Smooth muscle cell (in vitro differentiated cells): ENCODE data around the gene IGF2R. TPM values are rescaled to one million over a fixed set of nuclear protein-coding genes. Genes with fewer than 3 reads are reported as not detected.

ENCODE experiments used
- DNase-seq: peaks from one replicate; lab custom pipeline; 2025; ENCODE audit not compliant: unreplicated experiment; lab: John Stamatoyannopoulos, UW
- H2AFZ ChIP-seq: fragments of 200-600 bp; sonication (generic); 2 replicates; pipeline ENCODE4 v1.6.0; 2016; ENCODE audit warnings: antibody characterized with exemption, low read depth, mild to moderate bottlenecking
- H3F3A ChIP-seq: fragments of 200-600 bp; sonication (generic); 2 replicates; pipeline ENCODE4 v1.6.0; 2017; ENCODE audit warnings: antibody characterized with exemption, low read depth
- H3K27ac ChIP-seq: fragments of 200-600 bp; sonication (generic); 2 replicates; pipeline ENCODE4 v1.5.1; 2016; ENCODE audit warnings: low read depth, mild to moderate bottlenecking
- H3K27me3 ChIP-seq: fragments of 200-600 bp; sonication (generic); 2 replicates; pipeline ENCODE4 v1.6.1; 2016; ENCODE audit warnings: low read depth, mild to moderate bottlenecking
- H3K36me3 ChIP-seq: fragments of 200-600 bp; sonication (generic); 2 replicates; pipeline ENCODE4 v1.5.1; 2016; ENCODE audit warnings: low read depth
- H3K4me1 ChIP-seq: fragments of 200-600 bp; sonication (generic); 2 replicates; pipeline ENCODE4 v1.5.1; 2016; ENCODE audit warnings: low read depth
- H3K4me2 ChIP-seq: fragments of 200-600 bp; sonication (generic); 2 replicates; pipeline ENCODE4 v1.6.0; 2016; ENCODE audit warnings: mild to moderate bottlenecking
- H3K4me3 ChIP-seq: fragments of 200-600 bp; sonication (generic); 2 replicates; pipeline ENCODE4 v1.5.1; 2016; ENCODE audit warnings: mild to moderate bottlenecking
- H3K79me2 ChIP-seq: fragments of 200-600 bp; sonication (generic); 2 replicates; pipeline ENCODE4 v1.6.0; 2016; ENCODE audit warnings: low read depth, mild to moderate bottlenecking
- H3K9ac ChIP-seq: fragments of 200-600 bp; sonication (generic); 2 replicates; pipeline ENCODE4 v1.6.0; 2016; ENCODE audit warnings: low read depth
- H3K9me3 ChIP-seq: fragments of 200-600 bp; sonication (generic); replicated peaks from 2 replicates; pipeline ENCODE4 v1.5.1; 2016; ENCODE audit warnings: low read depth
- H4K20me1 ChIP-seq: fragments of 200-600 bp; sonication (generic); 2 replicates; pipeline ENCODE4 v1.6.0; 2016; ENCODE audit warnings: low read depth
- CTCF ChIP-seq: fragments of 200-600 bp; sonication (generic); IDR thresholded peaks from 2 replicates; pipeline ENCODE4 v1.5.1; 2017; ENCODE audit warnings: borderline replicate concordance, mild to moderate bottlenecking, antibody characterized with exemption; ENCODE audit not compliant: insufficient read depth, poor library complexity, severe bottlenecking
- WGBS: methylation state at CpG from one replicate; pipeline ENCODE4 v1.1.7; 2016; ENCODE audit warnings: low lambda C conversion rate; 5-methylcytosine and 5-hydroxymethylcytosine counted together
- polyA plus RNA-seq: library from polyadenylated mRNA; unstranded; fragments of >200 nt; fragmentation: Nextera tagmentation; extraction: Ambion mirVana; gene quantifications from 2 replicates; pipeline ENCODE4 v1.2.1, GENCODE V29; 2016
- total RNA-seq: library from RNA; depleted of rRNA; stranded (reverse); fragments of >200 nt; gene quantifications from 2 replicates; pipeline ENCODE4 v1.2.3, GENCODE V29; 2014

Gene IGF2R
- total and polyA plus RNA-seq, 2 experiments from 2014 or later = 44.7 to 77.4 TPM

GRCh38 chr6:160049346-160049745 lies 80.5 kb downstream of the IGF2R start:
- no peak overlapping the region for H3K4me3 ChIP-seq
- peaks cover 27% of the 10 kb centered on the region for H4K20me1 ChIP-seq
- H3K79me2 ChIP-seq = no peaks in the 10 kb centered on the region
- no peaks in the 10 kb centered on the region for H3F3A ChIP-seq
- no peaks in the 10 kb centered on the region for H3K27me3 ChIP-seq
- no peak for DNase-seq
- no peak for TF ChIP-seq CTCF
- no peaks in the 10 kb centered on the region for H3K4me1 ChIP-seq
- H3K4me2 ChIP-seq = no peak overlapping the region
- H3K36me3 ChIP-seq = peaks cover 26% of the 10 kb centered on the region
- no peak overlapping the region for H2AFZ ChIP-seq
- no peak overlapping the region for H3K9ac ChIP-seq
- no peak overlapping the region for H3K27ac ChIP-seq
- WGBS = 97% methylated on average over 9 of the region's 9 CpGs
- no peaks in the 10 kb centered on the region for H3K9me3 ChIP-seq

- H3K4me1 ChIP-seq = no peaks in the 10 kb centered on the region
- H4K20me1 ChIP-seq = peaks cover 30% of the 10 kb centered on the region
- no peaks in the 10 kb centered on the region for H3K9me3 ChIP-seq
- no peak overlapping the region for H3K4me3 ChIP-seq
- no peak for DNase-seq
- no peaks in the 10 kb centered on the region for H3K79me2 ChIP-seq
- H3F3A ChIP-seq = no peaks in the 10 kb centered on the region
- H2AFZ ChIP-seq = no peak overlapping the region
- 96% methylated on average over 7 of the region's 7 CpGs for WGBS
- no peak overlapping the region for H3K4me2 ChIP-seq
- no peak overlapping the region for H3K9ac ChIP-seq
- peaks cover 22% of the 10 kb centered on the region for H3K36me3 ChIP-seq
- no peaks in the 10 kb centered on the region for H3K27me3 ChIP-seq
- H3K27ac ChIP-seq = no peak overlapping the region
- TF ChIP-seq CTCF = no peak
These were observed 81.1 kb downstream of the IGF2R start for GRCh38 chr6:160050022-160050421.

GRCh38 chr6:160051390-160051789 lies 82.5 kb downstream of the IGF2R start:
- no peak for TF ChIP-seq CTCF
- Histone ChIP-seq H3K4me1 (no peaks in the 10 kb centered on the region), H3F3A (no peaks in the 10 kb centered on the region), H4K20me1 (peaks cover 34% of the 10 kb centered on the region), H3K4me2 (no peak overlapping the region), H3K27ac (no peak overlapping the region), H3K9me3 (no peaks in the 10 kb centered on the region), H3K9ac (no peak overlapping the region), H3K79me2 (no peaks in the 10 kb centered on the region), H3K27me3 (no peaks in the 10 kb centered on the region), H3K4me3 (no peak overlapping the region), H2AFZ (no peak overlapping the region), H3K36me3 (peaks cover 17% of the 10 kb centered on the region)
- 82% methylated on average over 2 of the region's 2 CpGs for WGBS
- no peak for DNase-seq

- no peak overlapping the region for H3K4me2 ChIP-seq
- no peak overlapping the region for H3K4me3 ChIP-seq
- no peaks in the 10 kb centered on the region for H3K79me2 ChIP-seq
- peaks cover 34% of the 10 kb centered on the region for H4K20me1 ChIP-seq
- H3K9me3 ChIP-seq = no peaks in the 10 kb centered on the region
- no peaks in the 10 kb centered on the region for H3F3A ChIP-seq
- H3K9ac ChIP-seq = no peak overlapping the region
- peaks cover 21% of the 10 kb centered on the region for H3K36me3 ChIP-seq
- no peak for DNase-seq
- no peak for TF ChIP-seq CTCF
- no peaks in the 10 kb centered on the region for H3K27me3 ChIP-seq
- no peak overlapping the region for H3K27ac ChIP-seq
- WGBS = 96% methylated on average over 6 of the region's 6 CpGs
- no peak overlapping the region for H2AFZ ChIP-seq
- H3K4me1 ChIP-seq = no peaks in the 10 kb centered on the region
These were observed 85.4 kb downstream of the IGF2R start for GRCh38 chr6:160054271-160054670.
